Measurements from ENCODE around the gene HK2. TPM values are rescaled to one million over a fixed set of nuclear protein-coding genes. Genes with fewer than 3 reads are reported as not detected.

HK2 gene
- total and polyA plus RNA-seq, 8 donors, result 4.8 to 45.2 (median 12.3) TPM

GRCh38 chr2:74856004-74856578 lies 22.2 kb downstream of the HK2 start:
- Histone ChIP-seq H3K27me3 (no peaks in the 10 kb centered on the region), H3K4me1 (peaks cover 13 to 60% (median 37%) of the 10 kb centered on the region in 4 donors), H3K36me3 (peaks cover 0 to 23% (median 3%) of the 10 kb centered on the region in 4 donors), H3K27ac (peak overlapping the region; percentile 52 to 71 (median 59)), H3K9me3 (no peaks in the 10 kb centered on the region), H3K4me3 (no peak overlapping the region)
- peak; percentile 60 to 78 for DNase-seq
- peak in 2 of 3 donors; percentile 40 to 54 for TF ChIP-seq POLR2AphosphoS5 (IDR thresholded peaks at IDR 0.05)
- no peak for TF ChIP-seq POLR2A (IDR thresholded peaks at IDR 0.05)
- intact Hi-C loops (cut with DNase I; ENCODE audit: low total_unique reads), result no loop called here
- 36 to 63% (median 46%) methylated on average over 10 of the region's 10 CpGs for WGBS, 5 donors

GRCh38 chr2:74856599-74856998 lies 22.7 kb downstream of the HK2 start:
- DNase-seq, result no peak
- Histone ChIP-seq H3K4me3 (no peak overlapping the region), H3K27me3 (no peaks in the 10 kb centered on the region), H3K9me3 (no peaks in the 10 kb centered on the region), H3K4me1 (peaks cover 14 to 60% (median 34%) of the 10 kb centered on the region in 4 donors), H3K36me3 (peaks cover 0 to 23% (median 3%) of the 10 kb centered on the region in 4 donors), H3K27ac (peak overlapping the region in 4 of 5 donors; percentile 52 to 71 (median 60))
- intact Hi-C loops (cut with DNase I; ENCODE audit: low total_unique reads), result no loop called here
- WGBS, 5 donors, result 49 to 75% (median 57%) methylated on average over 5 of the region's 5 CpGs
- TF ChIP-seq POLR2AphosphoS5 (IDR thresholded peaks at IDR 0.05) (no peak), CTCF (IDR thresholded peaks at IDR 0.05) (no peak), EP300 (IDR thresholded peaks at IDR 0.05) (no peak), POLR2A (IDR thresholded peaks at IDR 0.05) (no peak)

GRCh38 chr2:74857215-74857614 lies 23.3 kb downstream of the HK2 start:
- Histone ChIP-seq H3K27ac (peak overlapping the region; percentile 43 to 71 (median 59)), H3K4me1 (peaks cover 14 to 60% (median 39%) of the 10 kb centered on the region in 4 donors), H3K9me3 (no peaks in the 10 kb centered on the region), H3K27me3 (no peaks in the 10 kb centered on the region), H3K36me3 (peaks cover 0 to 23% (median 3%) of the 10 kb centered on the region in 4 donors), H3K4me3 (no peak overlapping the region)
- TF ChIP-seq POLR2A (IDR thresholded peaks at IDR 0.05), result no peak
- no peak for TF ChIP-seq EP300 (IDR thresholded peaks at IDR 0.05)
- no peak for TF ChIP-seq POLR2AphosphoS5 (IDR thresholded peaks at IDR 0.05)
- no peak for TF ChIP-seq CTCF (IDR thresholded peaks at IDR 0.05)
- intact Hi-C loops (cut with DNase I; ENCODE audit: low total_unique reads), result no loop called here
- DNase-seq, result no peak
- WGBS, 5 donors, result 92 to 97% (median 94%) methylated on average over 4 of the region's 4 CpGs

GRCh38 chr2:74857725-74858124 lies 23.8 kb downstream of the HK2 start:
- intact Hi-C loops (cut with DNase I; ENCODE audit: low total_unique reads), result no loop called here
- H3K36me3 ChIP-seq, result peaks cover 0 to 23% (median 3%) of the 10 kb centered on the region in 4 donors
- no peak for DNase-seq
- H3K9me3 ChIP-seq, result no peaks in the 10 kb centered on the region
- WGBS, 5 donors, result 85 to 90% (median 87%) methylated on average over 8 of the region's 8 CpGs
- H3K4me3 ChIP-seq, result no peak overlapping the region
- peak overlapping the region in 2 of 5 donors; percentile 59 to 62 for H3K27ac ChIP-seq
- H3K27me3 ChIP-seq, result no peaks in the 10 kb centered on the region
- TF ChIP-seq POLR2AphosphoS5 (IDR thresholded peaks at IDR 0.05), result no peak
- no peak for TF ChIP-seq CTCF (IDR thresholded peaks at IDR 0.05)
- TF ChIP-seq POLR2A (IDR thresholded peaks at IDR 0.05), result no peak
- TF ChIP-seq EP300 (IDR thresholded peaks at IDR 0.05), result no peak
- H3K4me1 ChIP-seq, result peaks cover 14 to 62% (median 42%) of the 10 kb centered on the region in 4 donors

GRCh38 chr2:74858281-74858680 lies 24.4 kb downstream of the HK2 start:
- no peak for TF ChIP-seq CTCF (IDR thresholded peaks at IDR 0.05)
- TF ChIP-seq POLR2AphosphoS5 (IDR thresholded peaks at IDR 0.05), result no peak
- TF ChIP-seq POLR2A (IDR thresholded peaks at IDR 0.05), result no peak
- no peak for TF ChIP-seq EP300 (IDR thresholded peaks at IDR 0.05)
- no peak for DNase-seq
- H3K36me3 ChIP-seq, result peaks cover 0 to 23% (median 3%) of the 10 kb centered on the region in 4 donors
- intact Hi-C loops (cut with DNase I; ENCODE audit: low total_unique reads), result no loop called here
- no peaks in the 10 kb centered on the region for H3K27me3 ChIP-seq
- whole genome bisulfite sequencing, 5 donors, result 71 to 83% (median 76%) methylated on average over 3 of the region's 3 CpGs
- no peaks in the 10 kb centered on the region for H3K9me3 ChIP-seq
- no peak overlapping the region for H3K4me3 ChIP-seq
- peaks cover 19 to 62% (median 42%) of the 10 kb centered on the region in 4 donors for H3K4me1 ChIP-seq
- H3K27ac ChIP-seq, result peak overlapping the region in 1 of 5 donors; percentile 62
